GM19324 (cell line): ENCODE results near the gene GDA.
"Not testable (repeated sequence)": the region's sequence is repeated elsewhere in the genome, so short reads cannot be mapped to it uniquely, and the experiment has no call there.

Experiments used
- ATAC-seq: cut with Tn5 transposase; IDR thresholded peaks from one replicate; pipeline ENCODE4 v1.9.1; 2021; ENCODE audit warnings: mild to moderate bottlenecking, moderate library complexity; ENCODE audit not compliant: unreplicated experiment, low FRiP score

Gene GDA

DNA sequence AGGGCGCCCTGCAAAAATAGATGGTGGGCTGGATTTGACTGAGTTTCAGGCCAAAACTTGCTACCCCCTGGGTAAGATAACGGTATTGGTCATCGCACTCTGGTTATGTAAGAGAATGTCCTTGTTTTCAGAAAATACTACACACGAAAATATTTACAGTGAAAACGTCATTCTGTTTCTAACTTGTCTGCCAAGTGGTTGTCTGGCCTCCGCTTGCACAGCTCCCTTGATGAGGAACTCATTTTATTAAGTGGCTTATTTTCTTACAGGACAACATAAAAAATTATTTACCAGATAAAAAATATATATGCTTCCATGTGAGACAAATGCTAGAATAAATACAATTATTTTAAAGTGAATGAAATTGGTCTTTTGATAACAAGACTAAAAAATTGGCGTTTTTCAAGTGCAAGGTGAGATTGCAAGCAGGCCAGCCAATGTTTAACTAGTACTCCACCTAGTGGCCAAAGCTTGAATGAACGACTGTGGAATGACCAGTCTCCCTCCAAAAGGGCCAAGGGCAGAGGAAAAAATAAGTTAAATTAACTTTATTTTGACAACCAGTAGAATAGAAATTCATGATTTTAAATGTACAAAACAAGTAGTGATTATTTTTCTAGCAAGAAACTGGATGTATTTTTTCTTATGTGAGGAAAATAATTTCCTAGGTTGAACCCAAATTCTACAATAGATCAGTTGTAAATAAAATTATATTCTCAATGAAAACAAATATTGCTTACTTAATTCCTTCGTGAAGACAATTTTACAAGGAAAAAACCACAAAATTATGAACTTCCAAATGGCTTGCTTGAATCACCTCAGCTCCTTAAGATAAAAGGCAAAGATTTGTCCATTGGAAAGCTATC is 122.6 kb downstream of the GDA start:
- ATAC-seq = peak; percentile 56

DNA sequence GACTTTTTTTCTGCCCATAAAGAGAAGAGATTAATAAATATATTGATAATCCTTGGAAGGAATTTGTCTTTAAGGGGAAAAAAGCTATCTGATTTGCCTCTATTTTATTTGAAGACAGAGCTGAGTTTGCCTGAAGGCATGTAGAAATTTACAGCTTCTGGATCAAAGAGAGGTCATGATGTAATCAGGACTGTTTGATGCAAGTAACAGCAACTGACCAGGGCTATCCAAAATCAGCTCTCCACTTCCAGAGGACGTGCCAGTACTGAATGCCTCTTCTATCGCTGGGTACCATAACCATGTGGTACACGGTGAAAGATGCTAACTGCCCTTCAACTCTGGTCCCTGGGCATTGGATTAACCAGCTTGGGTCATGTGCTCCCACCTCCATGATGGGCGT is 125.2 kb downstream of the GDA start:
- ATAC-seq = no peak

DNA sequence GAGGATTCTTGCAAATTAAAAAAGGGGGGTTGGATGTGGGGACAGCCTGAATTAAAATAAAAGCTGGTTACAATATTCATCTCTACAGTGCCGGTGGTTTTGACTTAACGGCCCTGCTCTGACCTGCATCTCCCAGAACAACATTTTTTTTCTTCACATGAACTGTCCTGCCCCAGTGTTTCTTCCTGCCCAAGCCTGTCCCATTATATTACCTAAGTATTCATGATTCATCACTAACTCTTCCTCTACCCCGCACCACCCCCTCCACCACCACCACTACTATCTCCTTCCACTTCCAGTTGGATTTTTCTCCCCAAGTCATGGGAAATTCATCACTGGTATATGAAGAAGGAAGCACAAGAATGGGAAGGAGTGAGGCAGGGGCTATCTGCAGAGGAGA is 125.7 kb downstream of the GDA start:
- ATAC-seq = no peak

DNA sequence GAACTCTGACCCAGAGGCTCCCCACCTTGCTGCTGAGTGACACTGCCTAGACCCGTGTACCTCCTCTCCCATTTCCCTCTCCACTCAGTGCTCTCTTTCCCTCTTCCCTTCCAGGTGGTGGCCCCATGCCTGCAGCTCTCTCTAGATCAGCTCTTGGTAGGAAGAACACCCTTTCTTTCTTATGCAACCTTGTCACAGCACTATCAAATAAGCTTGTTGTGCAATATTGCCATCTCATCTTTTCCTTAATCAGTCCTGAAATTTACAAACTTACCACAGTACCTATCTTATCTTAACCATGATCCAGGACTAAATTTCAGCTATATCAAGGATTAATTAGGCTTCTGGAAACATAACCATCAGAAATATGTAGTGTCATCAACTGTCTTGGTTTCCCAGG is 127.2 kb downstream of the GDA start:
- ATAC-seq = no peak

DNA sequence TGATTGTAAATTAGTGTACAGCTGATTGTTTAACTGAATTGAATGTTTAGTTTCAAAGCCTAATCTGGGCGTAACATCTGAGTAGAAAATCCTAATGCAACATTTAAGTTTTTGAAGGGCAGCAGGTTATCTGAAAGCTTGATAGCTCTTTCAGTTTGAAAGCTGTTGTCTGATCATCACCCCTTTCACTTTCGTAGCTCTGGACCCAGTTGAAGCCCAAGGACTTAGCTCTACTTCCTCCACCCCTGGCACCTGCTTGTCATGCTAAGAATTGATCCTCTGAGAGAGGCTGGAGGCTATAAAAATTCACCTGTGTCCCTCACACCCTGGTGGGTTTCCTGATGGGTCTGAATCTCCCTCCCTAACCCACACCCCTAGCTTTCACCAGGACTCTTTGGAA is 129.7 kb downstream of the GDA start:
- ATAC-seq = peak; percentile 83

DNA sequence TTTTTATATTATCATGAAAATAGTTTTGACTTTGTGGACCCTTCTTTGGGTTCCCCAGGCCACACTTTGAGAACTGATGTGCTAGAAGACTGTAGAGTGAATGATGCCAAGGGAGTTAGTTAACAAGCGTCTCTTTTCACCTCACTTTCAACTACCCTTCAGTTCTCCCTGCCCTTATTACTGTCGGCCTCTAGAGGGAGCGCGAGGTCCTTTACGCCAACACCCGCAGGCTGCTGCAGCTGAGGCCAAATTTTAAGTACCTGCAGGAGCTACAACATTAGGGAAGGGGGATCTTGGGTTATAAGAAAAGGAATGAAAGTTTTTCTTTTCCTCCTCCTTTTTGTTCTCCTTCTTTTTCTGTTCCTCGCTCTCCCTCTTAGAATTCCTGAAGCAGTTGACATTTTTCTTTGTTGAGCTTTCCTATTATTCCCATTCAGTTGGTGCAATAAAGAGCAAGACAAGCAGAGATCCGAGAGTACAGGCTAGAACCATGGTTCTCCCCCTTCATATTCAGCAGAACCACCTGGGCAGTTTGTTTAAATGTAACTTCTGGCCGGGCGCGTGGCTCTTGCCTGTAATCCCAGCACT is 131.8 kb downstream of the GDA start:
- ATAC-seq = peak; percentile 71

DNA sequence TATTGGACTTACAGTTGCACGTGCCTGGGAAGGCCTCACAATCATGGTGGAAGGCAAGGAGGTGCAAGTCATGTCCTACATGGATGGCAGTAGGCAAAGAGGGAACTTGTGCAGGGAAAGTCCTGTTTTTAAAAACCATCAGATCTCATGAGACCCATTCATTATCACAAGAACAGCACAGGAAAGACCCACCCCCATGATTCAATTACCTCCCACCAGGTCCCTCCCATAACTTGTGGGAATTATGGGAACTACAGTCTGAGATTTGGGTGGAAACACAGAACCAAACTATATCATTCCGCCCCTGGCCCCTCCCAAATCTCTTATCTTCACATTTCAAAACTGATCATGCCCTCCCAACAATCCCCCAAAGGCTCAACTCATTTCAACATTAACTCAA is 140.2 kb downstream of the GDA start:
- no peak for ATAC-seq

DNA sequence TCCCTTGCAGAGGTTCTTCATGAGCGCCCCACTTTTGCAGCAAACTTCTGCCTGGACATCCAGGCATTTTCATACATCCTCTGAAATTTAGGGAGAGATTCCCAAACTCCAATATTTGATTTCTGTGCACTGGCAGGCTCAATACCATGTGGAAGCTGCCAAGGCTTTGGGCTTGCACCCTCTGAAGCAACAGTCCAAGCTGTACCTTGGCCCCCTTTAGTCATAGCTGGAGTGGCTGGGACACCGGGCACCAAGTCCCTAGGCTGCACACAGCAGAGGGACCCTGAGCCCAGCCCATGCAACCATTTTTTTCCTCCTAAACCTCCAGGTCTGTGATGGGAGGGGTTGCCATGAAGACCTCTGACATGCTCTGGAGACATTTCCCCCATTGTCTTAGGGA is 141.1 kb downstream of the GDA start:
- no peak for ATAC-seq

DNA sequence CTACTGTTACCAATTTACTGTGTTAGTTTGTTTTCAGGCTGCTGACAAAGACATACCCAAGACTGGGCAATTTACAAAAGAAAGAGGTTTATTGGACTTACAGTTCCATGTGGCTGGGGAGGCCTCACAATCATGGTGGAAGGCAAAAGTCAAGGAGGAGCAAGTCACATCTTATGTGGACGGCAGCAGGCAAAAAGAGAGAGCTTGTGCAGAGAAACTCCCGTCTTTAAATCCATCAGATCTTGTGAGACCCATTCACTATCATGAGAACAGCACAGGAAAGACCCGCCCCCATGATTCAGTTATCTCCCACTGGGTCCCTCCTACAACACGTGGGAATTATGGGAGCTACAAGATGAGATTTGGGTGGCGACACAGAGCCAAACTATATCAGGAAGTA is 142.3 kb downstream of the GDA start:
- not testable (repeated sequence) for ATAC-seq

DNA sequence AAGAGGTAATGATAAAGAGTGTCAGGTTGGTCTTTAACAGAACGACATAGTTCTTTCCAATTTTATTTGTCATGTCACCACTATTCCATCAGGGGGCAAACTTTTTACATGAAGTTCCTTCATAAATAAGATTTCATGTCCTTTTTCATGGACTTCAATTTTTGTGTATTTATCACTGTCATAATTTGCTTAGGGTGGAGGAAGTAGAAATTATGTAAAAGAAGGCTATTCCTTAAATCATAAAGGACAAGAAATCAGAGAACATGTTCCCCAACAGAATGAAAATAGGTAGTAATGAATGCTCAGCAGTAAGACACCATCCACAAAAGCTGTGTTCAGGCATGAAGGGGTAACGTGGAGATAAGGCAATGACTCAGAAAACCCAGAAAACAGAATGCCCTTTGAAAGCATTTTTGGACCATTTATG is 143.0 kb downstream of the GDA start:
- ATAC-seq = no peak

DNA sequence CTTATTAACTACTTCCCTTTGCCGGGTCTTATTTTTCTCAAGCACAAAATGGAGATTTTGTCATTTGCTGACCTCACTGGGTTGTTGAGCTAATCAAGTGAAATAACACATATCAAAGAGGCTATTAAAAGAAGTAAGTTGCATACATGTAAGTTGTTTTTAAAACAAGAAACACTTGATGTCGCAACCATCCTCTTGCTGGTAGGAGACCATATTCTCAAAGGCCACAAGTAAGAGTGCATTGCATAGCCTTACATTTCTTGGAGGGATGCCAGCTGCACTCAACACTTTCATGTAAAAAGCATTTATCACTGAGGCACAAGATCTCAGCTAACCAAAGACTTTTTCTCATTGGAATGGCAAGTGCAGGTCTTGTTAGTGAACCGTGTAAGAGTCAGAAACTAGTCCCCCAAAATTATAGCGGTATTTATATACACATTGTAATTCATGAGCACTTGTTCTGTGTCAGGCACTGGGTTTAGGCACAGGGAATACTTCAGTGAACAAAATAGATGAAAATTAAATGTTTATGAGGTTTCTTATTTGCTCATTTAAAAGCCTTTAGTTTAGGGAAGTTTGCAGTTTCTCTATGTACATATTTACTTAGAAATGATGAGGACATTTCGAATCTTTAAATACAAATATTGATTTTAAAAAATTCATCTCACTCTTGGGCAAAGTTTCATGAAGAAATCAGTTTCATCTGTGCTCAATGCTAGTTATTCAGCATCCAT is 143.8 kb downstream of the GDA start:
- ATAC-seq = no peak

DNA sequence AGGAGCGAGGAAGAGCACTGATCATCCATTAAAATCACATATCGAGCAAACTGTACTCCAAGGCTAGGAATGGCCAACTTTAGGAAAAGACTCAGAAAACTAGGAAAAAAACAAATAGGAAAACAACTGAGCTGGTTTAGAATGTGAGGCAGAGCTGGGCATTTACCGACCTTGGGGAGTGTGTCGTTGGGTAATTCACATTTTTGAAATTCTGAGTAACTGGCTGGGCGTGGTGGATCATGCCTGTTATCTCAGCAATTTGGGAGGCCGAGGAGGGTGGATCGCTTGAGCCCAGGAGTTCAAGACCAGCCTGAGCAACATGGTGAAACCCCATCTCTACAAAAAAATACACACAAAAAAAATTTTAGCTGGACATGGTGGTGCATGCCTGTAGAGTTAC is 145.7 kb downstream of the GDA start:
- no peak for ATAC-seq

DNA sequence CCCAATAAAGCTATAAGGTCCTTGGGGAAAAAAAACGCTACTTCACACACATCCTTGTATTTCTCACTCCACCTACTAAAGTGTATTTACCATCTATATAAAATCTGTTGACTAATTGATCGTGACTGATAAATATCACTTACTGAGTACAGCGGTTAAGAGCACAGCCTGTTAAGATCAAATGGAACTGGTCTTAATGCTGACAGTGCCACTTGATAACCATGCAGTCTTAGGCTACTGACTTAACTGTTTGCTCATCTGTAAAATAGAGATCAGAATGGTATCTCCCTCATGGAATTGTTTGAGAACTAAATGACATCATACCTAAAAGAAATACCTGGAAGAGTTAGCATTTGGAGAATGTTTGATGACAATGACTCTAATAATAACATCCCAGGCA is 148.3 kb downstream of the GDA start:
- ATAC-seq = no peak

DNA sequence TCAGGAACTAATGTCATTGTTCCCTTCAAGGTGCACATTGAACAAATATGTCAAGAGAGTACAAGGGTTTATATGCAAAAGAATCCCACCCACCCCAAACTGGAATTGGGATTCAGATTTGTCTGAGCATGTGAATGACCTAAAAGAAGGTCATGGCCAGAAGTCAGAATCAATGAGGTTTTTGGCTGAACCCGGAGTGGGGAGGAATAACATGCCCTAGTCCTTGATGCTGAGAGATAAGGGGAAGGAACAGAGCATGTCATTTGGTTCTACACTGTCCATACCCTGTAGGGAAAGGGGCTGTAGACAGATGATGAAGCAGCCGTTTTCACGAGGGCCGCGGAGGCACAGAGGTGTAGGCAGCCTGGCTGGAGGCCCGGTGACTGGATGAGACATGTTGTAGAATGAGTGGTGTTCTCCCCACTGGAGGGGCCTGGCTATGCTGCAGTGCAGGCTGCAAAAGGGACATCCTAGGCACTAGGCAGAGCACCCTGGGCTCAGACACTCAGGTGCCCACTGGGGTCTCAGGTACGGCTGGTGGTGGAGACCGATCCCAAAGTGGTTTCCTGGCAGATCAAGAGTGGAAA is 149.9 kb downstream of the GDA start:
- no peak for ATAC-seq

DNA sequence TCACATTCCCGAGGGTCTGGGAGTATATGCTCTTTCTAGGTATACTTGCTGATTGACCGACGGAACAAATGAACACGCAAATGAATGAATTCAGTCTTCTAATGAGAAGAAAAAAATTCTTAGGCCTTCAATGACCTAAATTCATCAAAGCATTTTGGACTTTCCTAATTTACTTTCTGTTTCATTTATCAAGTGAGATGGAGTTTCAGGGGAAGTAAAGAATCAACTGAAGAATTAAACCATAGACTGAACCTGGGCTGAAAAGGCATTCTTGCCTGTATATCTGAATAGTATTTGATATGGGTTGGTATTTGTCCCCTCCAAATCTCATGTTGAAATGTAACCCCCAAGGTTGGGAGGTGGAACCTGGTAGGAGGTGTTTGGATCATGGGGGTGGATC is 151.6 kb downstream of the GDA start:
- ATAC-seq = no peak
